Mucosa of descending colon (tissue), 3 donors: ENCODE results near the gene LMCD1. TPM values are rescaled to one million over a fixed set of nuclear protein-coding genes. Genes with fewer than 3 reads are reported as not detected.
A peak's percentile ranks its signal among the peaks of the same experiment; 100 is the strongest.

Experiments used
- ATAC-seq: fragments of 200-7000 bp; cut with Tn5 transposase; one replicate; pipeline ENCODE4 v1.9.1; 2020; ENCODE audit warnings: mild to moderate bottlenecking, moderate library complexity
- DNase-seq, 3 donors: peaks; one replicate each; pipeline ENCODE4 v3.0.0-alpha.2; 2020
- H3K36me3 ChIP-seq: fragments of 200-600 bp; one replicate; pipeline ENCODE4 v1.8.0; 2021; ENCODE audit warnings: low read depth, mild to moderate bottlenecking
- H3K4me1 ChIP-seq: fragments of 200-600 bp; one replicate; pipeline ENCODE4 v1.8.0; 2021; ENCODE audit warnings: low read depth, mild to moderate bottlenecking
- H3K4me3 ChIP-seq: fragments of 200-600 bp; one replicate; pipeline ENCODE4 v1.8.0; 2021; ENCODE audit warnings: mild to moderate bottlenecking
- H3K9me3 ChIP-seq: fragments of 200-600 bp; one replicate; pipeline ENCODE4 v1.8.0; 2021; ENCODE audit warnings: mild to moderate bottlenecking
- CTCF ChIP-seq: fragments of 200-600 bp; IDR thresholded peaks from one replicate; pipeline ENCODE4 v1.8.0; 2022; ENCODE audit warnings: antibody characterized with exemption, mild to moderate bottlenecking
- intact Hi-C, 2 donors: fragments of 100-400 bp; cut with DNase I in 1 of 2; cut with micrococcal nuclease in 1 of 2; formaldehyde crosslinking; loops; one replicate each; pipeline versions ENCODE4 v1.11.0 to v1.11.1; 2022; cut with DNase I, micrococcal nuclease
- total RNA-seq, 3 donors: library from RNA; stranded (reverse); fragmentation: NEBNext Ultra II Directional in 2 of 3; extraction: Animal tissue kit (Norgen Biotek cat#: 25700) in 2 of 3; gene quantifications; one replicate each; pipeline versions ENCODE4 v1.2.1 to v1.2.4, GENCODE V29; 2021 to 2023
- donor health status: DM: no; HTN: no; CAD: no; lungs with moderate emphysema.
- donor health status: DM: no; HTN: no; CAD: no.
- donor health status: DM: no; HTN: yes; CAD: no.

LMCD1 gene
- total RNA-seq, 3 donors from 2014 or later: 5.1 to 9.7 (median 7.2) TPM

GRCh38 chr3:8621872-8622271, 120.2 kb downstream of the LMCD1 start:
- Histone ChIP-seq H3K4me1 (no peaks in the 10 kb centered on the region), H3K36me3 (no peaks in the 10 kb centered on the region), H3K9me3 (no peaks in the 10 kb centered on the region), H3K4me3 (no peak overlapping the region)
- no peak for TF ChIP-seq CTCF
- DNase-seq (peak in 1 of 3 donors; percentile 21), ATAC-seq (no peak)
- intact Hi-C loops: loop anchor here in 1 of 2 donors (5.0 kb wide), 1 partner anchor 180 kb away; no protein-coding TSS in a partner anchor

DNA sequence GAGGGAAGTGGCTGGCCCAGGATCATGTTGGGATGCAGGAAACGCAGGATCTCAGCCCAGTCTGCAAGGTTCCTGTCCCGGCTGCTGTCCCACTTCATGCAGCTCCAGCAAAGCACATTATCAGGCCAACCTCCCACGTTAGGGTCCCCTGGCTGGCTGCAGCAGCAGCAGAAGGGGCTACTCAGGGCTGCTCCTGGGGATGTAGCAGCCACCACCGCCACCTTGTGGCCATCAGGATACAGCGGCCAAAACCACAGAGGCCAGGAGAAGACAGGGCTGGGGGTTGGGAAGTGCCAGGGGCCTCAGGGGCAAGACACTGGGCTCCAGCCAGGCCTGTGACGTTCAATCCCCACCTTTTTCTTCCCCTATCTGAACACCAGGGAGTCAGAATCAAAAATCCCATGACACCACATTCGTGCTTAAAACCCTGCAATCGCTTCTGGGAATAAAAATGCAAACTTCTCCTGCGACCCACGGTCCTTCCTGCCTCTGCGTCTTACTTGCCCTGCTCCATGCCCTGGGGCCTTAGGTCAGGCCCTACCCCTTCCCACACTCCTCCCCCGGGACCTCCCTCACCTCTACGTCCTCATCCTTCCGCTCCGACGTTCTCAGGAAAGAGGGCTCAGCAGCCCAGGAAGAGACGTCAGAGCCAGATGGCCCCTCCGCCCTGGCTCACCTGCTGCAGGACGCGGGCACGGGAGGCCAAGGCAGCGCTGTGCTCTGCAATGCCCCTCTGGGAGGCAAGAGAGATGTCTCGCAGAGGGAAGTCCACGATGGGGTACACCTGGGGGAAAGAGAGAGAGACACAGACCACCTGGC, 121.5 kb downstream of the LMCD1 start:
- Histone ChIP-seq H3K4me1 (no peaks in the 10 kb centered on the region), H3K9me3 (no peaks in the 10 kb centered on the region), H3K36me3 (no peaks in the 10 kb centered on the region), H3K4me3 (no peak overlapping the region)
- DNase-seq (peak in 2 of 3 donors; percentile 76 to 81), ATAC-seq (peak; percentile 87)
- peak; percentile 80 for TF ChIP-seq CTCF
- intact Hi-C loops: loop anchor here in 1 of 2 donors (5.0 kb wide), 1 partner anchor 181 kb away; no protein-coding TSS in a partner anchor

DNA sequence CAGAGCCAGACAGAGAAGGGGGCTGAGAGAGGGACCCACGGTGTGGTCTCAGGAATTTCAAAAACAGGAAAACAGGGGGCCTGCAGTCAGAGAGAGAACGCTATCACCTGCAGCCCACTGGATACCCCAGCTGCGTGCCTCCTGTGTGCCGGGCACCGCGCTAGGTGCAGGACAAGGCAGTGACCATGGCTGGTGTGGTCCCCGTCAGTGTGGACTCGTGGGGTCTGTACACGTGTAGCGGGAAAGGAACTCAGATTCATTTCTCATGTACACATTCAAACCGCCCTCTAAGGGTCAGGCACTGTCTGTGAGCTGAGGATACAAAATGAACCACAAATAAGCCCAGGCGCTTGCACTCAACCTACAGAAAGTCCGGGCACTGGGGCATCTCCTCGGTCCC, 122.1 kb downstream of the LMCD1 start:
- no peak for TF ChIP-seq CTCF
- ATAC-seq (no peak), DNase-seq (no peak)
- no peaks in the 10 kb centered on the region for H3K36me3 ChIP-seq
- intact Hi-C loops: loop anchor here in 1 of 2 donors (5.0 kb wide), 1 partner anchor 181 kb away; no protein-coding TSS in a partner anchor
- no peaks in the 10 kb centered on the region for H3K9me3 ChIP-seq
- no peak overlapping the region for H3K4me3 ChIP-seq
- H3K4me1 ChIP-seq: no peaks in the 10 kb centered on the region

Other genes starting within 250 kb of the LMCD1 start
- gene SSUH2, start 143.0 kb downstream of the LMCD1 start, total RNA-seq: 1 to 10 TPM; 3.7 to 5.3 (median 4.5) TPM
- not detected for gene CAV3, start 232.0 kb downstream of the LMCD1 start, total RNA-seq